Measurements from ENCODE around the gene SLC18B1. TPM values are rescaled to one million over a fixed set of nuclear protein-coding genes. Genes with fewer than 3 reads are reported as not detected.
A peak's percentile ranks its signal among the peaks of the same experiment; 100 is the strongest.

The SLC18B1 gene
- total RNA-seq, 3 donors from 2014 or later (not counting 1 experiment from before 2014, with no cell fraction given) = 2.5 to 3.6 (median 3.0) TPM

GRCh38 chr6:132748446-132748845 lies 50.0 kb downstream of the SLC18B1 start:
- Mint-ChIP-seq H3K36me3 (peaks cover 6% of the 10 kb centered on the region), H3K9me3 (no peaks in the 10 kb centered on the region), H3K27me3 (ENCODE audit: low read depth in 2 of 2) (no peaks in the 10 kb centered on the region), H3K4me3 (no peak overlapping the region), H3K4me1 (peaks cover 26 to 32% of the 10 kb centered on the region in 2 donors), H3K27ac (no peak overlapping the region)
- no peak for ATAC-seq
- DNase-seq = no peak
- Histone ChIP-seq H3K27ac (ENCODE audit: low read length) (no peak overlapping the region), H3K4me1 (ENCODE audit: control insufficient read depth, insufficient read depth, low read length) (peaks cover 3% of the 10 kb centered on the region), H3K4me3 (ENCODE audit: low read length) (no peak overlapping the region), H3K27me3 (ENCODE audit: control insufficient read depth, insufficient read depth, low read length) (no peaks in the 10 kb centered on the region), H3K36me3 (ENCODE audit: control insufficient read depth, insufficient read depth, low read length) (peaks cover 50% of the 10 kb centered on the region), H3K9me3 (ENCODE audit: control insufficient read depth, insufficient read depth, low read length) (no peaks in the 10 kb centered on the region)
- intact Hi-C loops (cut with micrococcal nuclease) = no loop called here
- TF ChIP-seq CTCF (IDR thresholded peaks at IDR 0.05) = no peak
- 100% methylated on average over 1 of the region's 1 CpG for WGBS (ENCODE audit: insufficient coverage)

GRCh38 chr6:132746048-132746447 lies 52.4 kb downstream of the SLC18B1 start:
- Mint-ChIP-seq H3K27ac (peak overlapping the region in 1 of 2 donors; percentile 4), H3K4me3 (no peak overlapping the region), H3K4me1 (peaks cover 21 to 28% of the 10 kb centered on the region in 2 donors), H3K27me3 (ENCODE audit: low read depth in 2 of 2) (no peaks in the 10 kb centered on the region), H3K36me3 (peaks cover 6% of the 10 kb centered on the region), H3K9me3 (no peaks in the 10 kb centered on the region)
- Histone ChIP-seq H3K36me3 (ENCODE audit: control insufficient read depth, insufficient read depth, low read length) (peaks cover 40% of the 10 kb centered on the region), H3K27me3 (ENCODE audit: control insufficient read depth, insufficient read depth, low read length) (no peaks in the 10 kb centered on the region), H3K27ac (ENCODE audit: low read length) (no peak overlapping the region), H3K4me3 (ENCODE audit: low read length) (no peak overlapping the region), H3K4me1 (ENCODE audit: control insufficient read depth, insufficient read depth, low read length) (peaks cover 3% of the 10 kb centered on the region), H3K9me3 (ENCODE audit: control insufficient read depth, insufficient read depth, low read length) (no peaks in the 10 kb centered on the region)
- no peak for TF ChIP-seq CTCF (IDR thresholded peaks at IDR 0.05)
- intact Hi-C loops (cut with micrococcal nuclease) = no loop called here
- 71% methylated on average over 1 of the region's 1 CpG for WGBS (ENCODE audit: insufficient coverage)
- DNase-seq = no peak
- peak in 2 of 3 donors; percentile 53 to 79 for ATAC-seq

GRCh38 chr6:132742495-132742894 lies 55.9 kb downstream of the SLC18B1 start:
- no peak for TF ChIP-seq CTCF (IDR thresholded peaks at IDR 0.05)
- intact Hi-C loops (cut with micrococcal nuclease) = no loop called here
- Mint-ChIP-seq H3K27ac (no peak overlapping the region), H3K4me1 (peaks cover 20 to 24% of the 10 kb centered on the region in 2 donors), H3K9me3 (peaks cover 7 to 10% of the 10 kb centered on the region in 2 donors), H3K27me3 (ENCODE audit: low read depth in 2 of 2) (peaks cover 0 to 3% of the 10 kb centered on the region in 2 donors), H3K36me3 (peaks cover 6% of the 10 kb centered on the region), H3K4me3 (no peak overlapping the region)
- DNase-seq (no peak), ATAC-seq (peak in 1 of 3 donors; percentile 49)
- no peaks in the 10 kb centered on the region for H3K9me3 ChIP-seq (ENCODE audit: control insufficient read depth, insufficient read depth, low read length)
- H3K27me3 ChIP-seq (ENCODE audit: control insufficient read depth, insufficient read depth, low read length) = no peaks in the 10 kb centered on the region
- WGBS (ENCODE audit: insufficient coverage) = 40% methylated on average over 4 of the region's 4 CpGs
- no peak overlapping the region for H3K4me3 ChIP-seq (ENCODE audit: low read length)
- no peak overlapping the region for H3K27ac ChIP-seq (ENCODE audit: low read length)
- H3K4me1 ChIP-seq (ENCODE audit: control insufficient read depth, insufficient read depth, low read length) = no peaks in the 10 kb centered on the region
- peaks cover 22% of the 10 kb centered on the region for H3K36me3 ChIP-seq (ENCODE audit: control insufficient read depth, insufficient read depth, low read length)

GRCh38 chr6:132741281-132741680 lies 57.2 kb downstream of the SLC18B1 start:
- Histone ChIP-seq H3K27ac (ENCODE audit: low read length) (no peak overlapping the region), H3K4me3 (ENCODE audit: low read length) (no peak overlapping the region), H3K36me3 (ENCODE audit: control insufficient read depth, insufficient read depth, low read length) (peaks cover 22% of the 10 kb centered on the region), H3K4me1 (ENCODE audit: control insufficient read depth, insufficient read depth, low read length) (no peaks in the 10 kb centered on the region), H3K9me3 (ENCODE audit: control insufficient read depth, insufficient read depth, low read length) (no peaks in the 10 kb centered on the region), H3K27me3 (ENCODE audit: control insufficient read depth, insufficient read depth, low read length) (no peaks in the 10 kb centered on the region)
- peaks cover 0 to 3% of the 10 kb centered on the region in 2 donors for H3K27me3 Mint-ChIP-seq (ENCODE audit: low read depth in 2 of 2)
- H3K4me3 Mint-ChIP-seq = no peak overlapping the region
- H3K27ac Mint-ChIP-seq = no peak overlapping the region
- WGBS (ENCODE audit: insufficient coverage) = 100% methylated on average over 1 of the region's 1 CpG
- ATAC-seq = no peak
- peaks cover 6% of the 10 kb centered on the region for H3K36me3 Mint-ChIP-seq
- no peak for DNase-seq
- no peak for TF ChIP-seq CTCF (IDR thresholded peaks at IDR 0.05)
- peaks cover 13 to 17% of the 10 kb centered on the region in 2 donors for H3K4me1 Mint-ChIP-seq
- peaks cover 7 to 10% of the 10 kb centered on the region in 2 donors for H3K9me3 Mint-ChIP-seq
- intact Hi-C loops (cut with micrococcal nuclease) = no loop called here

Measured in natural killer cell (primary cell).